ENCODE measurements around the gene HACD2. TPM values are rescaled to one million over a fixed set of nuclear protein-coding genes. Genes with fewer than 3 reads are reported as not detected.

The HACD2 gene
- total RNA-seq, 2 experiments from 2014 or later, result 30.7 to 31.0 TPM

DNA sequence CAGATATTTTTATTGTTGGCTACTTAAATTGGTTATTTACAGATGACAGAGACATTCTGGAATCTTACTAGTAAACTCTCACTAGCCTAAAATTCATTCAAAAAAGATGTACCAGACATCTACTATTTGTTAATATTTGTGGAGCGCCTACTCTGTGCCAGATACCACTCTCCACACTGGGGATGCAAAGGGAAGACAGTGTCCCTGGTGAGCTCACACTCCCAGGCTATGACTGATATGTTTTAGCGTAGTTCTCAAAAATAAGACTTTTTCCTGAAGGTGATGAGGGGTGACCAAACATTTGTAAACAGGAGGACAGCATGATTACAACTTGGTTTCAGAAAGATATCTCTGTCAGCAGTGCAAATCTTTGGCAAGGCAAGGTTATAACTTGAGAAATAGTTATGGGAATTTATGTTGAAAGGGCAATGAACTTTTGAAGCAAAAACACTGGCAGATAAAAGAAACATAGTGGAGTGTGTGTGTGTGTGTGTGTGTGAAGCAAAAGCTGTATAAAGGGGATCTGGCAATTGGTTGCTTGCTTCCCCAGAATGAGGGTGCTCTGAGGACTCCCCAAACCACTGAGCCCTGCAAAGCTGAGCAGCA lies 51.2 kb downstream of the HACD2 start:
- H3K4me1 Mint-ChIP-seq, result peaks cover 18% of the 10 kb centered on the region
- H3K27me3 Mint-ChIP-seq, result no peaks in the 10 kb centered on the region
- H3K36me3 Mint-ChIP-seq, result peaks cover 2% of the 10 kb centered on the region
- DNase-seq, result no peak
- no peak overlapping the region for H3K27ac Mint-ChIP-seq
- H3K4me3 Mint-ChIP-seq, result no peak overlapping the region
- no peaks in the 10 kb centered on the region for H3K9me3 Mint-ChIP-seq

DNA sequence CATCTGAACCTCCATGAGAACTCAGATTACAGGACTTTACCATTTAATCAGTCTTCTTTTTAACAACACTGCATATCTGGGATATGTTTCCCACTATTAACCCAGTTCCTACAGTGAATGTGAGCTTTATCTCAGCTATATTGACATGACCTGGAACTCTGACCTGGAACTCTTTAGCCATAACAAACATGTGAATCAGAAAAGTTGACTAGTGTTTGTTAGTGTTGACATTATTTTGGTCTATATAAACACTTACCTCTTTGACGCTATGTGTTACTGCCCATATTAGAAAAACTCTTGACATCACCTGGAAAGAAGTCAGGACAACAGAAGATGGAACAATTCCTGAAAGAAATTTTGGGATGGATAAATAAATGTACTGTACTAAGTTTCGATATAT lies 56.7 kb downstream of the HACD2 start:
- DNase-seq, result no peak
- Mint-ChIP-seq H3K36me3 (peaks cover 15% of the 10 kb centered on the region), H3K27me3 (no peaks in the 10 kb centered on the region), H3K4me1 (peaks cover 38% of the 10 kb centered on the region), H3K9me3 (no peaks in the 10 kb centered on the region), H3K27ac (no peak overlapping the region), H3K4me3 (no peak overlapping the region)

DNA sequence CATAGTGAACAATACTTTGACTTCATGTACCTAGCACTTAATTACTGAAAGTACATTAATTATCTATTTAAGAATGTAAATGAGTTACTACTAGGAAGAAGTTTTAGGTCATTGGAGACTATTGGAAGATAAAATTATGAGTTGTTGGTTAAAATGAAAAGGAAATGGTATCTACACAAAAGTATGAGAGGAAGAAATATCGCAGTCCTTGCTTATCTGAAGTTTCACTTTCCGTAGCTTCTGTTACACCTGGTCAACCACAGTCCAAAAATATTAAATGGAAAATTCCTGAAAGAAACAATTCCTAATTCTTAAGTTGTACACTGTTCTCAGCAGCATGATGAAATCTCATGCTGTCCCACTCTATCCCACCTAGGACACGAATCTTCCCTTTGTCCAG lies 57.8 kb downstream of the HACD2 start:
- Mint-ChIP-seq H3K27ac (no peak overlapping the region), H3K4me1 (peaks cover 45% of the 10 kb centered on the region), H3K9me3 (no peaks in the 10 kb centered on the region), H3K27me3 (no peaks in the 10 kb centered on the region), H3K36me3 (peaks cover 18% of the 10 kb centered on the region), H3K4me3 (no peak overlapping the region)
- no peak for DNase-seq

DNA sequence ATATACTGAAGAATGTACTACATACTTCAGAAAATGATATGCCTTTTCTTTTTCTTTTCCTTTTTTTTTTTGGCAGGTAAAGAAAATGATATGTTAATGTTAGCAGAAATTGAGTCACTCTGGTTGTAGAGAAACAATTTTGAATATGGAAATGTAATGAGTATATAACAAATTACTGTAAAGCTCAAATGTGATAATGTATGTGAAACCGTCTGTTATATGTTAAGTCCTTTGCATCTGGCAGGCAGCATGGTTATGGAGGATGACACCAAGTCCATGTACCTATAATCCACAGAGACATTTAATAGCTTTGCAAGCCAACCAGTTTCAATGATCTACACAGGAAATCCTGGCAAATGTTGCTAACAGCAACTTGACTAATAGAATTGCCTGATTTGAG lies 58.4 kb downstream of the HACD2 start:
- Mint-ChIP-seq H3K27me3 (no peaks in the 10 kb centered on the region), H3K36me3 (peaks cover 18% of the 10 kb centered on the region), H3K4me1 (peaks cover 49% of the 10 kb centered on the region), H3K4me3 (no peak overlapping the region), H3K9me3 (no peaks in the 10 kb centered on the region), H3K27ac (no peak overlapping the region)
- DNase-seq, result no peak

- Mint-ChIP-seq H3K27ac (no peak overlapping the region), H3K36me3 (peaks cover 18% of the 10 kb centered on the region), H3K4me3 (no peak overlapping the region), H3K4me1 (peaks cover 50% of the 10 kb centered on the region), H3K9me3 (no peaks in the 10 kb centered on the region), H3K27me3 (no peaks in the 10 kb centered on the region)
- DNase-seq, result no peak
These were observed 59.4 kb downstream of the HACD2 start for GRCh38 chr3:123525433-123525832.

- no peak for DNase-seq
- H3K36me3 Mint-ChIP-seq, result peaks cover 18% of the 10 kb centered on the region
- H3K27ac Mint-ChIP-seq, result no peak overlapping the region
- H3K4me1 Mint-ChIP-seq, result peaks cover 50% of the 10 kb centered on the region
- no peaks in the 10 kb centered on the region for H3K27me3 Mint-ChIP-seq
- no peaks in the 10 kb centered on the region for H3K9me3 Mint-ChIP-seq
- H3K4me3 Mint-ChIP-seq, result no peak overlapping the region
These were observed 59.9 kb downstream of the HACD2 start for GRCh38 chr3:123524981-123525380.

DNA sequence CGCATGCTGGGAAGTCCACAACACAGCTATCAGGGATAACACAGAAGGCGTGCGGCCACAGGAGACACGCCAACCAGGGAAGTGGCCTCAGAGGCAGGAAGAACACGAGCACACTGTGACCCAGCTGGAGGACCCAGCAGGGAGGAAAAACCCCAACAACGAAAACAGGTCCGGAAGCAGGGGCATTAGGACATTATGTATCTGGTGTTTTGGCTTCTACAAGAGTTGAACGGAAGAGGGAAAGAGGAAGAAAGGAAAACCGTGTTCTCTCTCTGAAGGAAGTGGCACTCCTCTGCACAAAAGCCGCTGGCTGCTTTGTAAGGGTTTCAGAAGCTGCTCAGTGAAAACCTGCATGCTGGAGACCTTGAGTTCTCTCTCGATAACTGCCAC lies 61.8 kb downstream of the HACD2 start:
- no peak overlapping the region for H3K4me3 Mint-ChIP-seq
- no peak for DNase-seq
- H3K4me1 Mint-ChIP-seq, result peaks cover 49% of the 10 kb centered on the region
- no peaks in the 10 kb centered on the region for H3K9me3 Mint-ChIP-seq
- H3K27ac Mint-ChIP-seq, result peak overlapping the region; percentile 76
- H3K36me3 Mint-ChIP-seq, result peaks cover 18% of the 10 kb centered on the region
- no peaks in the 10 kb centered on the region for H3K27me3 Mint-ChIP-seq

- no peaks in the 10 kb centered on the region for H3K9me3 Mint-ChIP-seq
- no peak overlapping the region for H3K4me3 Mint-ChIP-seq
- no peaks in the 10 kb centered on the region for H3K27me3 Mint-ChIP-seq
- peaks cover 15% of the 10 kb centered on the region for H3K36me3 Mint-ChIP-seq
- no peak for DNase-seq
- H3K4me1 Mint-ChIP-seq, result peaks cover 49% of the 10 kb centered on the region
- peak overlapping the region; percentile 76 for H3K27ac Mint-ChIP-seq
These were observed 62.4 kb downstream of the HACD2 start for GRCh38 chr3:123522320-123523022.

GRCh38 chr3:123521179-123521969 lies 63.5 kb downstream of the HACD2 start:
- Mint-ChIP-seq H3K27me3 (no peaks in the 10 kb centered on the region), H3K27ac (peak overlapping the region; percentile 14), H3K4me3 (no peak overlapping the region), H3K4me1 (peaks cover 40% of the 10 kb centered on the region), H3K36me3 (peaks cover 11% of the 10 kb centered on the region), H3K9me3 (no peaks in the 10 kb centered on the region)
- DNase-seq, result no peak

- Mint-ChIP-seq H3K4me3 (no peak overlapping the region), H3K27me3 (no peaks in the 10 kb centered on the region), H3K4me1 (peaks cover 34% of the 10 kb centered on the region), H3K9me3 (no peaks in the 10 kb centered on the region), H3K36me3 (peaks cover 5% of the 10 kb centered on the region), H3K27ac (no peak overlapping the region)
- no peak for DNase-seq
These were observed 64.2 kb downstream of the HACD2 start for GRCh38 chr3:123520656-123521055.

GRCh38 chr3:123518892-123519485 lies 65.9 kb downstream of the HACD2 start:
- DNase-seq, result no peak
- H3K4me3 Mint-ChIP-seq, result no peak overlapping the region
- H3K27me3 Mint-ChIP-seq, result no peaks in the 10 kb centered on the region
- peaks cover 5% of the 10 kb centered on the region for H3K36me3 Mint-ChIP-seq
- H3K4me1 Mint-ChIP-seq, result peaks cover 20% of the 10 kb centered on the region
- no peaks in the 10 kb centered on the region for H3K9me3 Mint-ChIP-seq
- no peak overlapping the region for H3K27ac Mint-ChIP-seq

GRCh38 chr3:123511726-123512125 lies 73.1 kb downstream of the HACD2 start:
- Mint-ChIP-seq H3K27me3 (no peaks in the 10 kb centered on the region), H3K4me1 (no peaks in the 10 kb centered on the region), H3K9me3 (no peaks in the 10 kb centered on the region), H3K36me3 (peaks cover 25% of the 10 kb centered on the region), H3K4me3 (no peak overlapping the region), H3K27ac (no peak overlapping the region)
- no peak for DNase-seq

- no peaks in the 10 kb centered on the region for H3K4me1 Mint-ChIP-seq
- DNase-seq, result no peak
- peaks cover 25% of the 10 kb centered on the region for H3K36me3 Mint-ChIP-seq
- no peak overlapping the region for H3K4me3 Mint-ChIP-seq
- H3K27ac Mint-ChIP-seq, result no peak overlapping the region
- H3K9me3 Mint-ChIP-seq, result no peaks in the 10 kb centered on the region
- H3K27me3 Mint-ChIP-seq, result no peaks in the 10 kb centered on the region
These were observed 73.8 kb downstream of the HACD2 start for GRCh38 chr3:123511084-123511483.

GRCh38 chr3:123508178-123508577 lies 76.7 kb downstream of the HACD2 start:
- Mint-ChIP-seq H3K9me3 (no peaks in the 10 kb centered on the region), H3K36me3 (peaks cover 22% of the 10 kb centered on the region), H3K4me3 (no peak overlapping the region), H3K27me3 (no peaks in the 10 kb centered on the region), H3K4me1 (no peaks in the 10 kb centered on the region), H3K27ac (no peak overlapping the region)
- no peak for DNase-seq

DNA sequence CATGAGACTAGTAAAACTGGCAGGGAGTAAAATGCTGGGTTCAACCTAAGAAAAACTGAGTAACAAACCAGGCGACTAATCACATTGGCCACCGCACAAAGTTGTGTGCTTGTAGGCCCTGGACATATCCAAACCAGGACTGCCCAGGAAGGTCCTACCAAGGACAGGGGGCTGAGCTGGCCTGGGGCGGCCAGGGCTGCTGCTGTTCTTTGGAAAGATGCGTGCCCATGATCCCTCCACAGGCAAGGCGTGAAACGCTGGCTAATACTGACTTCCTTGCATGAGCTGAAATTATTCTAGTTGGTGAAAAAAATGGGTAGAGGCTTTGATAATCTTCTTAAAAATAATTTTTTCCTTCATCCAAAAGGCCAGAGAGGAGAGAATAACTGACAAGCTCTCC lies 79.0 kb downstream of the HACD2 start:
- Mint-ChIP-seq H3K27me3 (no peaks in the 10 kb centered on the region), H3K9me3 (no peaks in the 10 kb centered on the region), H3K27ac (no peak overlapping the region), H3K36me3 (peaks cover 14% of the 10 kb centered on the region), H3K4me1 (no peaks in the 10 kb centered on the region), H3K4me3 (no peak overlapping the region)
- no peak for DNase-seq

All from activated naive CD8-positive, alpha-beta T cell treated with anti-CD3 and anti-CD28 coated beads for 36 hours (primary cell).